ENCODE results near the gene SPON1. TPM values are rescaled to one million over a fixed set of nuclear protein-coding genes. Genes with fewer than 3 reads are reported as not detected.
A peak's percentile ranks its signal among the peaks of the same experiment; 100 is the strongest.
"Not testable (repeated sequence)": the region's sequence is repeated elsewhere in the genome, so short reads cannot be mapped to it uniquely, and the experiment has no call there.

The SPON1 gene
- total RNA-seq, 2 experiments from 2014 or later: 3.8 to 3.9 TPM

DNA sequence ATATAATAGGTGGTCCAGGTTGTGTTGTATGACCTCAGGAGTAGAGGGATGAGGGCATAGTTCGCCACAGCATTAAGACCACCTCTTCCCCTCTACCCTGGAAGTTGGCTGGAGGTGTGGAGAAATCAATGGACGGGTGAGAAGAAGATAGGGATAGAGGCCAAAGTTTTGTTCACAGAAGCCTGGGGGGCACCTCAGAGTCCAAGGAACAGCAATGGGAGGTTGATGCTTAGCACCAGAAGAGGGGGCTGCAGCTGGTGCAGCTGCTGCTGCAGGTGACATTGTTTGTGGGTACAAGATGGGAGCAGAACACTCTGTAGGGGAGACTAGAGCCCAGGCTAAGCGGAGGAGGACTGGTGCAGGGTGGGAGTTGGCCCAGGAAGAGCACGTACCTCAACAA, 31.2 kb upstream of the SPON1 start:
- POLR2A ChIA-PET: interaction anchor here (0.8 kb wide), 1 partner anchor 8 kb away, joined by 5 read pairs; no protein-coding TSS in a partner anchor
- H3K4me3 Mint-ChIP-seq: no peak overlapping the region
- peaks cover 14% of the 10 kb centered on the region for H3K4me1 Mint-ChIP-seq

DNA sequence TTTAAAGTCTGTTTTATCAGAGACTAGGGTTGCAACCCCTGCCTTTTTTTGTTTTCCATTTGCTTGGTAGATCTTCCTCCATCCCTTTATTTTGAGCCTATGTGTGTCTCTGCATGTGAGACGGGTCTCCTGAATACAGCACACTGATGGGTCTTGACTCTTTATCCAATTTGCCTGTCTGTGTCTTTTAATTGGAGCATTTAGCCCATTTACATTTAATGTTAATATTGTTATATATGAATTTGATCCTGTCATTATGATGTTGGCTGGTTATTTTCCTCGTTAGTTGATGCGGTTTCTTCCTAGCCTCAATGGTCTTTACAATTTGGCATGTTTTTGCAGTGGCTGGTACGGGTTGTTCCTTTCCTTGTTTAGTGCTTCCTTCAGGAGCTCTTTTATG, 25.4 kb upstream of the SPON1 start:
- POLR2A ChIA-PET; H3K9me3 Mint-ChIP-seq; H3K27me3 Mint-ChIP-seq; H3K4me3 Mint-ChIP-seq; H3K27ac Mint-ChIP-seq; DNase-seq; ATAC-seq (ENCODE audit: low read depth): not testable (repeated sequence)
- Mint-ChIP-seq H3K4me1 (peaks cover 26% of the 10 kb centered on the region), H3K36me3 (peaks cover 18% of the 10 kb centered on the region)

More for the DNA sequence above, 31.2 kb upstream of the SPON1 start:
- Mint-ChIP-seq H3K27ac (no peak overlapping the region), H3K27me3 (peaks cover 1% of the 10 kb centered on the region), H3K36me3 (peaks cover 8% of the 10 kb centered on the region), H3K9me3 (peaks cover 6% of the 10 kb centered on the region)
- no peak for ATAC-seq (ENCODE audit: low read depth)
- no peak for DNase-seq

DNA sequence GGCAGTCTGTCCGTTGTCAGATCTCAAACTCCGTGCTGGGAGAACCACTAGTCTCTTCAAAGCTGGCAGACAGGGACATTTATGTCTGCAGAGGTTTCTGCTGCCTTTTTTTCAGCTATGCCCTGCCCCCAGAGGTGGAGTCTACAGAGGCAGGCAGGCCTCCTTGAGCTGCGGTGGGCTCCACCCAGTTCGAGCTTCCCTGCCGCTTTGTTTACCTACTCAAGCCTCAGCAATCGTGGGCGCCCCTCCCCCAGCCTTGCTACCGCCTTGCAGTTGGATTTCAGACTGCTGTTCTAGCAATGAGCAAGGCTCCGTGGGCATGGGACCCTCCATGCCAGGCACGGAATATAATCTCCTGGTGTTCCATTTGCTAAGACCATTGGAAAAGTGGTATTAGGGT, 23.7 kb upstream of the SPON1 start:
- Mint-ChIP-seq H3K4me1 (peaks cover 35% of the 10 kb centered on the region), H3K27me3 (peaks cover 14% of the 10 kb centered on the region), H3K36me3 (peaks cover 21% of the 10 kb centered on the region)
- H3K9me3 Mint-ChIP-seq; POLR2A ChIA-PET; H3K4me3 Mint-ChIP-seq; DNase-seq; ATAC-seq (ENCODE audit: low read depth); H3K27ac Mint-ChIP-seq: not testable (repeated sequence)

DNA sequence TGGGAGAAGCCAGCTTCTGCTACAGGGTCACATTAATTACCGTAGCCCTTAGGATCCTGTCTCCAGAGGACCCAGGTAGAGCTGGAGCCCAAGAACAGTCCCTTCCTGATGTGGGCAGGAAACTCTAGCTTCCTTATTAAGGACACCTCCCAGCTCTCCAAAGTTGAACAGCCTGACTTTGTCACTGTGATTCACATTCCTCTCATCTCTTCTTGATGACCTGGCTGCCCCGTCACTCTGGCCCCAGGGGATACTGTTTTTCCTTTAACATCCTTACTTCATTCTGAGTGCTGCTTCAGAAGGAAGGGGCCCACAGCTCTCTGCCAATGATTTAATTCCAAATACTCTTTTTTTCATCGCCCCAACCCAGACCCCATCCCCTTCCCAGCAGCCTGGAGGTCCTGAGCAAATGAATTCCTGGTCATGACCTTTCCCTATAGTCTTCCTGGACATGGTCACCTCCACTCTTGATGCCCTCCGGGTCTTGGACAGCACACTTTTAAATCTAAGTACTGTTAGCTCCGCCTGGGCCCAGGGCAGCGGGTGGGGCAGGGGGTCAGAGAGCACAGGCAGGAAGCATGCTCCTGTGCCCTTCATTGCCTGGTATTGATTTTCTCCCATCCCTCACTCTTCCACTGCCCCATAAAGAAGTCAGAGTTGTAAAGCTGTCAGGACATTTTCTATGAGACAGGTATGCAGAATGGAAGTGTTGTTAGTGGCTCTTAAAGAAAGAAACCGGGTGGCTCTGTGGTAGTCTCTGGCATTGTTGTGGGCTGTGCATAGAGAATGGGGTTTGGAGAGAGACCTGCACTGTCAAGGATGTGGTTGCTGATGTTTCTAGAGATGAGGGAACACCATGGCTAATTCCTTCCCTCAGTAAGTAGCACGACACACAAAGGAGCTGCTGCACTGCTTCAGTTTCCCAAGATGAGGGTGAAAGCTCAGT, 22.3 kb upstream of the SPON1 start:
- Mint-ChIP-seq H3K27me3 (peaks cover 14% of the 10 kb centered on the region), H3K27ac (peak overlapping the region; percentile 66), H3K9me3 (peaks cover 7% of the 10 kb centered on the region), H3K4me1 (peaks cover 33% of the 10 kb centered on the region), H3K4me3 (peak overlapping the region; percentile 69), H3K36me3 (peaks cover 18% of the 10 kb centered on the region)
- DNase-seq (peak; percentile 52), ATAC-seq (ENCODE audit: low read depth) (peak; percentile 98)
- POLR2A ChIA-PET: interaction anchor here (0.6 to 2.0 kb wide), 8 partner anchors 9 to 666 kb away, joined by 3 to 13 read pairs (median 4); partner anchors contain the start of gene BTBD10

DNA sequence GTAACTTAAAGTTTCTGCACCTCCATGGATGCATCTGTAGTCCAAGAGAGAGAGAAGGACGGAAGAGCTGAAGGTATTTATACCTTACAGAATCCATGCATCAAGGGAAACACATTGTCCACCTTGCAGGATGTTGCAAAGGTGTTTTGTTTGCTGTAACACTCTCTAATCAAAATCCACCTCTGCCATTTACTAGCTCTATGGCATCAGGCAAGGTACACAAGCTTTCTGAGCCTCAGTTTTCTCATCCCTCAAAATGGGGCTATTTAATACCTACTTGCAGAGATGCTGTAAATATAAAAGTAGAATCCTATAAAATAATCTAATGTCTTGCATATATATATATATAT, 21.6 kb upstream of the SPON1 start:
- POLR2A ChIA-PET: interaction anchor here (0.6 to 2.0 kb wide), 5 partner anchors 16 to 478 kb away, joined by 3 to 13 read pairs (median 4); partner anchors contain the start of gene BTBD10
- peak; percentile 53 for ATAC-seq (ENCODE audit: low read depth)
- H3K4me3 Mint-ChIP-seq: peak overlapping the region; percentile 69
- peak overlapping the region; percentile 66 for H3K27ac Mint-ChIP-seq
- peaks cover 14% of the 10 kb centered on the region for H3K27me3 Mint-ChIP-seq
- peaks cover 33% of the 10 kb centered on the region for H3K4me1 Mint-ChIP-seq
- H3K9me3 Mint-ChIP-seq: peaks cover 7% of the 10 kb centered on the region
- no peak for DNase-seq
- peaks cover 18% of the 10 kb centered on the region for H3K36me3 Mint-ChIP-seq

DNA sequence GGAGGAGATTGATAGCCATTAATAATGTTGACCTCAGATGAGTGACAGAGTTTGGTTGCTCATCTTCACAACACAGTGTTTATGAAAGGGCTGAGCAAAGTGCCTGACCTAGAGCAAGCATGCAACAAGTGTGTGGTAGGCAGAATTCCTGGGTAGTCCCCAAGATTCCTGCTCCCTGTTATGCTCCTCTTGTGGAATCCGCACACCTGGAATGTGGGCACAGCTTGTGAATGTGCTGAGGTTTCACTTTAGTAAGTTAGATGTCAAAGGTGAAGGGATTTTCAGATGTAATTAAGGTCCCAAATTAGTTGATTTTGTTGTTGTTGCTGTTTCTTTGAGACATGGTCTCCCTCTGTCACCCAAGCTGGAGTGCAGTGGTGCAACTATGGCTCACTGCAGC, 20.7 kb upstream of the SPON1 start:
- no peak for ATAC-seq (ENCODE audit: low read depth)
- Mint-ChIP-seq H3K9me3 (peaks cover 5% of the 10 kb centered on the region), H3K4me3 (no peak overlapping the region), H3K27me3 (peaks cover 14% of the 10 kb centered on the region), H3K27ac (no peak overlapping the region), H3K36me3 (peaks cover 14% of the 10 kb centered on the region), H3K4me1 (peaks cover 32% of the 10 kb centered on the region)
- no peak for DNase-seq
- POLR2A ChIA-PET: no interaction called here

DNA sequence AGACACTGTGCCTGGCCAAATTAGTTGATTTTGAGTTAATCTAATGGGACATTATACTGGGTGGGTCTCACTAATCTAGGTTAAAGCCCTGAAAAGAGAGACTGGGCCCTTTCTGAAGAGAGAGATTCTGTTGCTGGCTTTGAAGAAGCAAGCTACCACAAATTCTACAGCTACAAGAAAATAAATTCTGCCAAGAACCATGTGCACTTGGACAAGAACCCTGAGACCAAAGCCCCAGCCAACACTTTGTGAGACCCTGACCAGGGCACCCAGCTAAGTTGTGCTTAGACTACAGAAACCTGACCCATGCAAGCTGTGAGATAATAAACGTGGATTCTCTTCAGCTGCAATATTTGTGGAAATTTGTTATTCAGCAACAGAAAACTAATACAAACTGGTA, 20.1 kb upstream of the SPON1 start:
- H3K4me3 Mint-ChIP-seq: no peak overlapping the region
- H3K4me1 Mint-ChIP-seq: peaks cover 36% of the 10 kb centered on the region
- peaks cover 3% of the 10 kb centered on the region for H3K9me3 Mint-ChIP-seq
- H3K36me3 Mint-ChIP-seq: peaks cover 14% of the 10 kb centered on the region
- no peak for ATAC-seq (ENCODE audit: low read depth)
- no peak for DNase-seq
- H3K27me3 Mint-ChIP-seq: peaks cover 14% of the 10 kb centered on the region
- no peak overlapping the region for H3K27ac Mint-ChIP-seq
- POLR2A ChIA-PET: no interaction called here

DNA sequence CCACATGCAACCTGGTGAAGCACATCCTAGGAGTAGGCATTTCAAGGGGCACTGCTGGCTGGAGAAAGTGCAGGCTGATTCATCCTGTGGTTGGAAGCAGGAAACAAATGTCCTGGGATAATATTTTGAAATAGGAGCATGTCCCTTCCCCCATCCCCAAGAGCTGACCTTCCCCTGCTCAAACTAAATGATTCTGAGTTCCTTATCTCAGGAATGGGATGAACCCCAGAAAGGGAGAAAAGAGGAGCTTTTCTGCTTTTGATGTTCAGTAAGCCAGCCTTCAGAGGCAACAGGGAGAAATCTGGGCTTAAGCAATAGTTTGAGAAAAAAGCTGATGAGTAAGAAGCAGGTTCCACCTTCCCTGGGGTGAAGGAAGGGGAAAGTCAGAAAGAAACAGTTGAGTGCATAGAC, 19.5 kb upstream of the SPON1 start:
- POLR2A ChIA-PET: interaction anchor here (1.0 kb wide), 1 partner anchor 134 kb away, joined by 3 read pairs; no protein-coding TSS in a partner anchor
- Mint-ChIP-seq H3K4me1 (peaks cover 41% of the 10 kb centered on the region), H3K36me3 (peaks cover 13% of the 10 kb centered on the region), H3K27me3 (peaks cover 13% of the 10 kb centered on the region), H3K4me3 (no peak overlapping the region), H3K9me3 (peaks cover 2% of the 10 kb centered on the region), H3K27ac (no peak overlapping the region)
- DNase-seq: no peak
- no peak for ATAC-seq (ENCODE audit: low read depth)

DNA sequence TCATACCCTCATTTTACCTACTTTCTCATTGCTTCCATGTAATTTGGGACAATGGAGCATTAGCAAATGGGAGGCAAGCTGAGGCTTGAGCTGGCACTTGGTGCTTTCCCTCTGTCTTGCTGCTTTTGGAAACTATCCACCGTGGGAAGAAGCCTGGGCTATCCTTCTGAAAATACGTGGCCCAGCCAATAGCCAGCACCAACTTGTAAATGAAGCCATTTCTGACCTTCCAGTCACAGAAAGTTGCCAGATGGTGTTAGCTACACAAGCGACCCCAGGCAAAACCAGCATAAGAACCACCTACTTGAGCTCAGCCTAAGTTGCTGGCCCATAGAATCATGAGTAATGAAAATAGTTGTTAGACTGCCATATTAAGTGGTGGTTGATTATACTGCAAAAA, 18.5 kb upstream of the SPON1 start:
- DNase-seq: no peak
- Mint-ChIP-seq H3K4me3 (no peak overlapping the region), H3K27ac (no peak overlapping the region), H3K4me1 (peaks cover 38% of the 10 kb centered on the region), H3K27me3 (peaks cover 14% of the 10 kb centered on the region), H3K9me3 (no peaks in the 10 kb centered on the region), H3K36me3 (peaks cover 8% of the 10 kb centered on the region)
- ATAC-seq (ENCODE audit: low read depth): no peak
- POLR2A ChIA-PET: no interaction called here

DNA sequence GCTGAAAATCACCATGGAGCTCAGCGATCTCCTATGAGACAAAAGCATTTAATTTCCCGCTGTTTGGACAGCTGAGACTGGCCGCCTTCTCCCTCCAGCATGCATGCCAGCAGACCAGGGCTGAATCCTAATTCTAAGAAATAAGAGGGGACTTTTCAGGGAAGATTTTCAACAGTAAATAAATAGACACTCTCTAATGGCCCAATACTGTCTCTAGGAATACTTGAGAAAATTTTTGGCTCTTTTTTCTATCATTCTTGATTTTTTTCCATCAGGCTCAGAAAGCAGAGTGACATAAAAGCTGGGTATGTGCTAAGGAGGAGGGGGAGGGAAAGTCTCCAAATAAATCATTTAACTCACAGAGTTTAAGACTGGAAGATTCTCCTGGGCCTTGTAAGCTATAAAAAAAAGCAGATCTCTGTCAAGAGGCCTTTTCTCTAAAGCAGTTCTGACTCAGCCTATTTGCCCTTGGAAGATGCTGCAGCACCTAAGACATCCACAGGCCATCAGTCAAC, 17.6 kb upstream of the SPON1 start:
- peaks cover 8% of the 10 kb centered on the region for H3K36me3 Mint-ChIP-seq
- no peak overlapping the region for H3K27ac Mint-ChIP-seq
- no peaks in the 10 kb centered on the region for H3K9me3 Mint-ChIP-seq
- no peak overlapping the region for H3K4me3 Mint-ChIP-seq
- DNase-seq (no peak), ATAC-seq (ENCODE audit: low read depth) (no peak)
- POLR2A ChIA-PET: interaction anchor here (1.1 kb wide), 1 partner anchor 20 kb away, joined by 3 read pairs; no protein-coding TSS in a partner anchor
- H3K4me1 Mint-ChIP-seq: peaks cover 37% of the 10 kb centered on the region
- H3K27me3 Mint-ChIP-seq: peaks cover 19% of the 10 kb centered on the region

DNA sequence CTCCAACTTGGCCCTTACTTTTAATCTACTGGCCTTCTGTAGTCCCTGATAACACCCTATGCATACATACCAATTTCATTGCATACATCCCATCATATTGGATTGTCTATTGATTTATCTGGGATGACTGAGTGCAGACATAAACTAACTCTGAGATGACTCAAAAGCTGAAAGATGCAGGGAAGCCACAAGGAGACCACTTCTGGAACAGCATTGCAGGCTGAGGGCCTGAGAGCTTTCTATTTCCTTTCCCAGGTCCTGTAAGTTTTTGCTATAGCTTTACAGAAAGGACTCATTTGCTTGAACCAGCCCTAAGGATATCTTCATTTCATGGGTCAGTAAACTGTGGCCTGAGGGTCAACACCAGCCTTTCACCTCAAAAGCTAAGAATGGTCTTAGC, 15.1 kb upstream of the SPON1 start:
- peaks cover 22% of the 10 kb centered on the region for H3K4me1 Mint-ChIP-seq
- DNase-seq (no peak), ATAC-seq (ENCODE audit: low read depth) (no peak)
- no peak overlapping the region for H3K27ac Mint-ChIP-seq
- POLR2A ChIA-PET: no interaction called here
- H3K9me3 Mint-ChIP-seq: no peaks in the 10 kb centered on the region
- H3K4me3 Mint-ChIP-seq: peak overlapping the region; percentile 5
- peaks cover 17% of the 10 kb centered on the region for H3K27me3 Mint-ChIP-seq
- peaks cover 8% of the 10 kb centered on the region for H3K36me3 Mint-ChIP-seq

DNA sequence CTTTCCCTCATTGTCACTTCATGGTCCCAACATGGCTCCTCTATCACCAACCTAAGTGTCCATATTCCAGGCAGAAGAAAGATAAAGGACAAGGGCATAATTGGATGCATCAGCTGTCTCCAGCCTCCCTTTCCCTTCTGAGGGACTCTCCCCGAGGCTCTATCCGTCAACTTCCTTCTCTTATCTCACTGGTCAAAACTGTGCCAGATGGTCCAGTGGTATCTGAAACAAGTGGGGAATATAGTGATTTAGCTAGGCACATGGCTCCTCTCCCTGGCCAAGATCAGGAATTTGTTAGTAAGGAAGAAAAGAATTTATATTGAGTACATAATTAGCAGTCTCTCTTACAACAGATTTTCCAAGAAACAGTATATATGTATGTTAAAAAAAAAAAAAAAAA, 12.6 kb upstream of the SPON1 start:
- no peak overlapping the region for H3K27ac Mint-ChIP-seq
- peaks cover 13% of the 10 kb centered on the region for H3K4me1 Mint-ChIP-seq
- POLR2A ChIA-PET: no interaction called here
- ATAC-seq (ENCODE audit: low read depth) (no peak), DNase-seq (no peak)
- H3K27me3 Mint-ChIP-seq: peaks cover 11% of the 10 kb centered on the region
- H3K9me3 Mint-ChIP-seq: no peaks in the 10 kb centered on the region
- H3K36me3 Mint-ChIP-seq: peaks cover 5% of the 10 kb centered on the region
- no peak overlapping the region for H3K4me3 Mint-ChIP-seq

DNA sequence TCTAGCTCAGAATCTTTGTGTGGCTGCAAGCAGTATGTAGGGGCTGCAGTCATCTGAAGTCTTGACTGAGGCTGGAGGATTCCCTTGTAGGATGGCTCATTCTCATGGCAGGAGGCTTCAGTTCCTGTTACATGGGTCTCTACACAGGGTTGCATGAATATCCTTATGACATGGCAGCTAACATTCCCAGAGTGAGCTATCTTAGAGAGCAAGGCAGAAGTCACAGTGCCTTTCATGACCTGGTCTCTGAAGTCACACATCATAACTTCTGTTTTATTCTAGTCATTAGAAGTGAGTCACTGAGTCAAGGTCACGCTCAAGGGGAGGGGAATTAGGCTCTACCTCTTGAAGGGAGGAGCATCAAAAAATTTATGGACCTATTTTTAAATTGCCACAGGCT, 10.3 kb upstream of the SPON1 start:
- Mint-ChIP-seq H3K4me1 (peaks cover 11% of the 10 kb centered on the region), H3K27me3 (peaks cover 11% of the 10 kb centered on the region), H3K27ac (no peak overlapping the region), H3K4me3 (no peak overlapping the region), H3K9me3 (no peaks in the 10 kb centered on the region), H3K36me3 (peaks cover 4% of the 10 kb centered on the region)
- POLR2A ChIA-PET: interaction anchor here (1.1 kb wide), 1 partner anchor 248 kb away, joined by 3 read pairs; no protein-coding TSS in a partner anchor
- ATAC-seq (ENCODE audit: low read depth) (no peak), DNase-seq (no peak)

DNA sequence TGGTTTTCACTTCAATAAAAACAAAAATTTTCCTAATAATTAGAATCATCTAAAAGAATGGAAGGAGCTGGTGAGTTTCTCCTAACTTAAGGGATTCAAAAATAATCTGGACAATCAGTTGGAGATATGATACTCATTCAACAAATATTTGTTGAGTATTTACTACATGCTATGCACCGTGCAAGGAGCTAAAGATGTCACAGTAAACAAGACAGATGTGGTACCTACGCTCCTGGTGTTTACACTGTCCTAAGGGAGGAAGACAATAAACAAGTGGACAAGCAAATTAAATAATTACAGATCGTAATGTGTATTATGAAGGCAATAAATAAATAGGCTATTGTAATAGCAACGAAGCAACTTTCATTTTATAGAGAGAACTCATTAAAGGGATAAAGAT, 9.9 kb upstream of the SPON1 start:
- Mint-ChIP-seq H3K4me3 (no peak overlapping the region), H3K4me1 (peaks cover 6% of the 10 kb centered on the region), H3K36me3 (peaks cover 3% of the 10 kb centered on the region), H3K27me3 (peaks cover 11% of the 10 kb centered on the region), H3K27ac (no peak overlapping the region), H3K9me3 (no peaks in the 10 kb centered on the region)
- POLR2A ChIA-PET: no interaction called here
- ATAC-seq (ENCODE audit: low read depth) (no peak), DNase-seq (no peak)
